Neural cell (in vitro differentiated cells): ENCODE measurements around the gene ATG4C.

Source experiments
- CTCF ChIP-seq: fragments of 450-650 bp; IDR thresholded peaks from 2 replicates; pipeline ENCODE4 v1.5.1; 2014; ENCODE audit warnings: antibody characterized with exemption, mild to moderate bottlenecking, moderate library complexity; ENCODE audit not compliant: poor library complexity, severe bottlenecking
- EP300 ChIP-seq: fragments of 450-650 bp; conservative IDR thresholded peaks from 2 replicates; pipeline ENCODE4 v1.6.1; 2014; ENCODE audit warnings: antibody characterized with exemption, mild to moderate bottlenecking, moderate library complexity; ENCODE audit not compliant: poor library complexity, severe bottlenecking
- EZH2 ChIP-seq: fragments of 200-600, 300-800 bp; shearing (Covaris generic), sonication (generic); IDR thresholded peaks from 2 replicates; pipeline ENCODE4 v1.6.1; 2014; ENCODE audit warnings: antibody characterized with exemption, low read length, borderline replicate concordance, mild to moderate bottlenecking; ENCODE audit not compliant: insufficient read depth, poor library complexity, severe bottlenecking
- MXI1 ChIP-seq: fragments of 450-650 bp; conservative IDR thresholded peaks from 2 replicates; pipeline ENCODE4 v1.6.1; 2014; ENCODE audit warnings: antibody characterized with exemption, mild to moderate bottlenecking; ENCODE audit not compliant: poor library complexity, severe bottlenecking
- POLR2AphosphoS5 ChIP-seq: IDR thresholded peaks from 2 replicates; pipeline ENCODE4 v1.6.1; 2012
- RAD21 ChIP-seq: fragments of 450-650 bp; conservative IDR thresholded peaks from 2 replicates; pipeline ENCODE4 v1.6.1; 2014; ENCODE audit warnings: antibody characterized with exemption, mild to moderate bottlenecking, moderate library complexity
- REST ChIP-seq: IDR thresholded peaks from 2 replicates; pipeline ENCODE4 v1.6.1; 2012; ENCODE audit warnings: borderline replicate concordance
- TAF1 ChIP-seq: IDR thresholded peaks from 2 replicates; pipeline ENCODE4 v1.6.1; 2012; ENCODE audit warnings: low read depth

GRCh38 chr1:62903522-62903921, 119.6 kb downstream of the ATG4C start:
- TF ChIP-seq EZH2 (no peak), CTCF (no peak), REST (no peak), POLR2AphosphoS5 (no peak), TAF1 (no peak), MXI1 (no peak), EP300 (no peak), RAD21 (no peak)
